Transverse colon (tissue), 3 donors: Measurements from ENCODE around the gene YBX1.

ENCODE experiments used
- POLR2A ChIP-seq: fragments of 450-650 bp; IDR thresholded peaks from one replicate; pipeline ENCODE4 v1.6.1; 2016; ENCODE audit warnings: antibody characterized with exemption, mild to moderate bottlenecking, moderate library complexity
- TF ChIP-seq, protein P1 (sequence below), 5 experiments: fragments of 200-600 bp in 3 of 5; fragments of 450-650 bp in 2 of 5; sonication (generic) in 3 of 5; IDR thresholded peaks; 1 replicate in 2 of 5; 2 replicates in 3 of 5; pipeline ENCODE4 v1.5.1; 2016 to 2017; ENCODE audit warnings: antibody characterized with exemption in 5 of 5, inconsistent platforms in 3 of 5, mild to moderate bottlenecking in 2 of 5, moderate library complexity in 1 of 5

DNA sequence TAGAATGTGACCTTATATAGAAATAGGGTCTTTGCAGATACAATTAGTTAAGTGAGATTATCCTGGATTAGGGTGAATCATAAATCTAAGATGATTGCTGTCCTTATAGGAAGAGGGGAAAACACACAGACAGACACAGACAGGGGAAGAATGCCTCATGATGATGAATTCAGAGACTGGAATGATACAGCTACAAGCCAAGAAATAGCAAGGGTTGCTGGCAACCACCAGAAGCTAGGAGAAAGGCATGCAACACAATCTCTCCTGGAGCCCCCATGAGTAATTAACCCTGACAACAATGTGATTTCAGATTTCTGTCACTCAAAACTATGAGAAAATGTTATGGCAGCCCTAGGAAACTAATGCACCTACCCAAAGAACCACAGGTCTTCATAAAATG lies 43.1 kb upstream of the YBX1 start:
- TF ChIP-seq, protein P1, sequence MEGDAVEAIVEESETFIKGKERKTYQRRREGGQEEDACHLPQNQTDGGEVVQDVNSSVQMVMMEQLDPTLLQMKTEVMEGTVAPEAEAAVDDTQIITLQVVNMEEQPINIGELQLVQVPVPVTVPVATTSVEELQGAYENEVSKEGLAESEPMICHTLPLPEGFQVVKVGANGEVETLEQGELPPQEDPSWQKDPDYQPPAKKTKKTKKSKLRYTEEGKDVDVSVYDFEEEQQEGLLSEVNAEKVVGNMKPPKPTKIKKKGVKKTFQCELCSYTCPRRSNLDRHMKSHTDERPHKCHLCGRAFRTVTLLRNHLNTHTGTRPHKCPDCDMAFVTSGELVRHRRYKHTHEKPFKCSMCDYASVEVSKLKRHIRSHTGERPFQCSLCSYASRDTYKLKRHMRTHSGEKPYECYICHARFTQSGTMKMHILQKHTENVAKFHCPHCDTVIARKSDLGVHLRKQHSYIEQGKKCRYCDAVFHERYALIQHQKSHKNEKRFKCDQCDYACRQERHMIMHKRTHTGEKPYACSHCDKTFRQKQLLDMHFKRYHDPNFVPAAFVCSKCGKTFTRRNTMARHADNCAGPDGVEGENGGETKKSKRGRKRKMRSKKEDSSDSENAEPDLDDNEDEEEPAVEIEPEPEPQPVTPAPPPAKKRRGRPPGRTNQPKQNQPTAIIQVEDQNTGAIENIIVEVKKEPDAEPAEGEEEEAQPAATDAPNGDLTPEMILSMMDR (IDR thresholded peaks at IDR 0.05) = no peak
- TF ChIP-seq POLR2A = no peak
